Activated CD8-positive, alpha-beta memory T cell treated with anti-CD3 and anti-CD28 coated beads for 1 hour (primary cell): ENCODE results near the gene CRKL.
"Not testable (repeated sequence)": the region's sequence is repeated elsewhere in the genome, so short reads cannot be mapped to it uniquely, and the experiment has no call there.

Source experiments
- DNase-seq, 2 donors: peaks; one replicate each; pipeline ENCODE4 v3.0.0-alpha.2; 2020; ENCODE audit warnings: low read depth in 1 of 2; ENCODE audit errors: extremely low read depth in 1 of 2

The CRKL gene

GRCh38 chr22:20916916-20917810 is at the start of gene CRKL:
TSS of gene CRKL (plus strand) at chr22:20917407. CDS start at chr22:20917935, 528 bp downstream.
- DNase-seq: peak; percentile 89 to 92

GRCh38 chr22:20868025-20868962 is 48.9 kb upstream of the CRKL start:
- DNase-seq: no peak

GRCh38 chr22:20869234-20869633 is 48.0 kb upstream of the CRKL start:
- DNase-seq: no peak

- DNase-seq: no peak
Measured at GRCh38 chr22:20873214-20873613, 44.0 kb upstream of the CRKL start.

- no peak for DNase-seq
Measured at GRCh38 chr22:20875296-20875695, 41.9 kb upstream of the CRKL start.

- no peak for DNase-seq
Measured at GRCh38 chr22:20877715-20878114, 39.5 kb upstream of the CRKL start.

DNA sequence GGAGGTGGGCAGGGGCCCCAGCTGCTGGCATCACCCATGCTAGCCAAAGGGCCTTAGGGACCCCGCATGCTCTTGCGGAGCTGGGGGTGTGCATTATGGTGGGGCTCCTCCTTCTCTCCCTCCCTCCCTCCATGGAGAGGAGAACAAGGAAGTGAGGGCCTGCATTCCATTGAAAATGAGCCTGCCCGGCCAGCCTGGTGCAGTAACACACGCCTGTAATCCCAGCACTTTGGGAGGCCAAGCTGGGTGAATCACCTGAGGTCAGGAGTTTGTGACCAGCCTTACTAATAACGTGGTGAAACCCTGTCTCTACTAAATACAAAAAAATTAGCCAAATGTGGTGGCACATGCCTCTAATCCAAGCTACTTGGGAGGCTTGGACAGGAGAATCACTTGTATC is 36.0 kb upstream of the CRKL start:
- no peak for DNase-seq

- DNase-seq: no peak
Measured at GRCh38 chr22:20881869-20882815, 35.1 kb upstream of the CRKL start.

GRCh38 chr22:20882855-20883254 is 34.4 kb upstream of the CRKL start:
- DNase-seq: no peak

DNA sequence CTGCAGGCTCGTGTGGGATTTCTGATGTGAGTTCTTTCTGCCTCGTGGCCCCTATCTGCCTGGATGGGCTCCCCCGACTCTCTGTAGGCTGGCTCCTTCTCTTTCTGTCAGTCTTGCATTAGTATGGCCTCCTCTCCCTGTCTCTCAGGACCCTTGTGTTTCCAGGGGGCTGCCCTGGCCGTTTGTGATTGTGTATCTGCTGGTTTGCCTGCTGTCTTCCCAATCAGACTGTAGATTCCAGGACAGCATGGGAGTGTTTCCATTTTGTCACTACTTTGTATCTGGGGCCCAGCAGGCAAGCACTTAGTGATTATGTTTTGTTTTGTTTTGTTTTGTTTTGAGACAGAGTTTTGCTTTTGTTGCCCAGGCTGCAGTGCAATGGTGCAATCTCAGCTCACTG is 32.8 kb upstream of the CRKL start:
- DNase-seq: no peak

GRCh38 chr22:20885017-20885556 is 32.1 kb upstream of the CRKL start:
- no peak for DNase-seq

- peak in 1 of 2 donors; percentile 15 for DNase-seq
Measured at GRCh38 chr22:20885557-20886323, 31.5 kb upstream of the CRKL start.

DNA sequence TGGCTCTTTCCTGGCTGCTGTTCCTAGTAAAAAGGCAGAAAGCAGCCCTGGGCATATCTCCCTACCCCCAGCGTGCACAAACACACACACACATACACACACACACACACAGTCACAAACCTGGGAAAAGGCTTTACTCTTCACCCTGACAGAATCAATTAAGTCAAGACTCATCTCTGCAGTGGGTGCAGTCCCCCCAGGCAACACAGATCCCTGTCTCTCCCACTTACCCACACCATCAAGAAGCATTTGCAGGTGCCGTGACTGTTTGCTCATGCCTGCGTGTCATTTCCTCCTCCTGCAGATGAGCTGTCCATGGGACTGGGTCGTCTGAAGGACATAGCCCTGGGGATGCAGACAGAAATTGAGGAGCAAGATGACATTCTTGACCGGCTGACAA is 29.8 kb upstream of the CRKL start:
- no peak for DNase-seq

GRCh38 chr22:20889025-20889704 is 28.0 kb upstream of the CRKL start:
- DNase-seq: no peak

GRCh38 chr22:20889904-20890540 is 27.2 kb upstream of the CRKL start:
- DNase-seq: no peak

- DNase-seq: no peak
Measured at GRCh38 chr22:20890975-20891374, 26.2 kb upstream of the CRKL start.

- not testable (repeated sequence) for DNase-seq
Measured at GRCh38 chr22:20897737-20898136, 19.5 kb upstream of the CRKL start.

GRCh38 chr22:20899827-20900423 is 17.3 kb upstream of the CRKL start:
- no peak for DNase-seq
